Stimulated activated CD4-positive, alpha-beta T cell treated with anti-CD3 and anti-CD28 coated beads, Interleukin-1b, Interleukin-23, amount 100 ng/mL, for 4 hours (primary cell): ENCODE results near the gene UBAP2.

ENCODE experiments used
- DNase-seq, 2 donors: peaks; one replicate each; pipeline ENCODE4 v3.0.0-alpha.2; 2020; ENCODE audit warnings: low read depth in 2 of 2

The UBAP2 gene

DNA sequence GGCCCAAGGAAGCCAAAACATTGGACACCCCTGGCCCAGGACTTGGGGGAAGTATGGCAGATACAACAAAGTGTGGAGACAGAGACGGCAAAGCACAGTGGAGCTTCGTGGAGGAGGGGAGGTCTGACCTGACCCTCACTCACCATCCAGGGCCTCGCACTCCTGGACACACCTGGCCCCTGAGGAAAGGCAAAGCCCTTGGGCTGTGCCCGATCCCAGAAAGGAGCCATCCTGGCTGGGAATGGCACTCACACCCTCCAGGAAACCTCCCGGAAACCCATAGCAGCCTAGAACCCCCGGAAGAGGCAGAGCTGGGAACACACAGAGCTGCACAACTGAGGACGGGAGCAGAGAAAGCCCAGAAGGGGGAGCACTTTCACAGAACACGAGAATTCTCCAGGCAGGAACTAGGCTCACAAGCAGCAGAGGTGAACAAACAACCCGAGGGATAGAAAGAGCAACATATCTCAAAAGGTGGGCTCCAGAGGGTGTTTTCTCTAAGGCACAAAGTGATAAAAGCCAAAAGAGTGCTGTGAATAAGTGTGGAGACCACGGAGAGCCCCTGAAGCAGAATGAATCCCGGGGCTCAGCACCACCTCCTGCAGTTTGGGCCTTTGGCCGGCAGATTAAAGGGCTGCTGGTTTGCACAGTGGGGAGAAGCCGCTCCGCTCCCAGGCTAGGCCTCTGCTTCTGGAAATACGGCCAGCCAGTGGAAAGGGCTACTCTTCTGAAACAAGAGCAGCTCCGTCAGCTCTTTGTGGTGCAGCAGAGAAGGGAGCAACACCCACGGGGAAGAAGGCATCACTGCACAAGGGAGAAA, 123.5 kb downstream of the UBAP2 start:
- no peak for DNase-seq

DNA sequence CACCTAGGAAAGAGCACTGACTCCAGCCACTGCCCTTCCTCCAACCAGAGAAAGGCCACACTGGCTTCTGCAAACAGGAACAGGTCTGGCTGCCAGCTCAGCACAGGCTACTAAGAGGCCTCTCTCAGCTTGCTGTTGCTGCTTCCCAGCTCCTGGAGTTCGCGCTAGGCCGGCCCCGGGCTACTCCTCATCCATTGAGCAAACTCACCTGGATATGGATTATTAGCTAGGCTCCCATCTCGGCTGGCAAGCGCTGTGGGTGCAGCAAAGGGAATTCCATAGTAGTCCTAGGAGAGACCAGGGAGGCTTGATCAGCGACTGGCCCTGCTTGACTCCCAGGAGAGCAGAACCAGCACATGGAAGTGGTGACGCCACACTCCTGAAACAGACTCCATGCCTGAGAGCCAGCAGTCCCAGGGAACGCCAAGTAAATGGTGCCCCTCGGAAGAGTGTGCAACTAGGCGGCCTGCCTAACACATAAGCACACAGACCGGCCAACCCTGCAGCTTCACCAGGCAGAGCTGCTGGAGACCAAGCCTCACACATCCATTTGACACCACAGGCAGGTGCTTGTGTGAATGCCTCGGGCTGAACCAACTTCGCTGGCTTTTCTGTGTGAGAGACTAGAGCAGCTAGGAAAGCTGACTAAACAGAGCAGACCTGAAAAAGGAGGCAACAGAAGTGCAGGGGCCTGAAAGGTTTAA, 124.5 kb downstream of the UBAP2 start:
- DNase-seq: no peak

DNA sequence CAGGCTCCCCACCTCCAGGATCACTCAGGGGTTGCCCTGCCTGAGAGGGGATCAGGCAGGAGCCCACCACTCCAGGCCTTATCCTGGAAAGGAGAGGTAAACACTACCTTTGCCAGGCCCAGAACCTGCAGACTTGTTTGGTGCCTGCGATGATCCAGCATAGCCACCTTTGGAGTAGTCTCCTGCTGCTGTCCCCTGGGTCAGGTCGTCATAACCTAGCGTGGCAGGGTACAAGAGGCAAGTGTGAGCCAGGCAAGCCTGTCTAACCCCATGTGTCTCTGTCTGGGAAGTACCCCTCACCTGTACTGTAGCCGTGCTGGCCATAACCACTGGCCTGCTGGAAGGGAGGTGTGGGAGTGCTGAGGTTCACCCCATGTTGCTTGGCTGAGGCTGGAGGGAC, 125.6 kb downstream of the UBAP2 start:
- no peak for DNase-seq

DNA sequence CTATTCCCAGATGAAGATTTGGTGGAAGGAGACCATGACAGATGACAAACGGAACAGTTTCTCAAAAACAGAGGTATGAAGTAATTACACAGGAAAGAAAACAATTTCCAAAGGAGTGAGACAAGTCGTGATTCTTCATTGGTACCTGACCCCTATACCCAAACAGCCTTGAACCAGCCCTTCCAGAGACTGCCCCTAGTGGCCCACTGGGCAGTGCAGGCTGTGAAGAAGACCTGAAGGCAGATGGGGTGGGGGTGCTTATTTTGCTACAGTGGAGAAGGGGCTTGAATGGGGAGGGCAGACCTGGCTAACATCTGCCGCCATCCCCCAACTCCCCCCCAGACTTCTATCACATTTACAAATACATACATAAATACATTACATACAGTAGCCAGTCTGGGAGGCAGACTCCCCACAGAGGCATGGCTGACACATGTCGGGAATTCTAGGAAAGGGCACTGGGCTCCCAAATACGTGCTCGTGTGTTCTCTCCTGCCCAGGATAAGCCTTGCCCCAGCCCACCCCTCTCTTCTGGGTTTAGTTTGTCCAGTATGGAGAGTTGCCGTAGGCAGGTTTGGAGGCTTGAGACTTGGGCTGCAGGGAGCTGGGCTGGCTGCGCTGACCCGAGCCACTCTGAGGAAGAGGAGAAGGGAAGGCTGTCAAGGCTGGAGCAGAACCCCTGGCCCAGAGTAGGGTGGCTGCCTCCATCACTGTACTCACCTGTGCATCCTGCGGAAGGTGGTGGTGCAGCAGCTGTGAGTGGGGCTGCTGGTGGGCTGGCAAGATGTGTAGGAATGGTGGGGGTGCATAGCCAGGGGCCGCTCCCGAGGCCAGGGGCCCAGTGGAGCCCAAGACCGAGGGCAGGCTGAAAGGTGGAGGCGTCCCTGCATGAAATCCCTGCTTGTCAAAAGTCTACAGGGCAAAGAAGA, 126.5 kb downstream of the UBAP2 start:
- peak in 1 of 2 donors; percentile 17 for DNase-seq

DNA sequence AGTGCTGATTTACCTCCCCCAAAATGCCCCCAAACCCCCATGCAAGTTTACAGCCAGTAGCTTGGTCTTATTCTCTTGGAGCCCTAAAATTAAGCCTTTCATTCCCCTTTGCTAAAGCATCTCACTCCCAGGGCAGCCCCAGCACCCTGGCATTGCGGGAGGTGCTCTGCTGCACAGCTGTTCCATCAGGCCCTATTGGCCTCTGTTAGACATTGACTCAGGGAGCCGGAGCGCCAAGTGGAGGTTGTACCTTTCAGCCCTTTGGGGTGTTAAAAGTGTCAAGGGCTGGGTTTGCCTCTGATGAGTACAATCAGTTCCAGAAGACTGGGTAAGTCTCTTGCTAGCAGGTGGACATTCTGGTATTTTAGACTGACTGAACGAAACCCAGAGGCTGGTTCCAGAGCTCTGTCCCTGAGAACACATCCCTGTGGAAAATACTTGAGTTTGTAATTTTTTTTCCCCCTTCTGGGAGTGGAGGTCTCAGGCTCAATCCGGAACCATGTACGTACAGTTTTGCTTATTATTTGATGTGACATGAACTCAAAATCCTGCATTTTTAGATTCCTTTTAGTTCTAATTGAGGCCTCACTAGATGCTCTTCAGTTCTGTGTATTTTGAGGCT, 129.3 kb downstream of the UBAP2 start:
- no peak for DNase-seq

DNA sequence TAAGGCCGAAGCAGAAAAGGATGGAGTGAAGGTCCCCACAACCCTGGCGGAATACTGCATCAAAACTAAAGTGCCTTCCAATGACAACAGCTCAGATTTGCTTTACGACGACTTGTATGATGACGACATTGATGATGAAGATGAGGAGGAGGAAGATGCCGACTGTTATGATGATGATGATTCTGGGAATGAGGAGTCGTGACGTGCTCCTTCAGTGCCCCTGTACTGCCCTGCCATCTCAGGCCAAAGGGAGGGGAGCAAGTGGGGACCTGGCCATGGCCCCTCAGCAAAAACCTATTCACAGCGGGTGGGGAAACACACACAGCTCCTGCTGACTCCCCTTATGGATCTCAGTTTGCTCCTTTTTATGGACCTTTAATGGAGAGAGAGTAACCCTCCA, 131.7 kb downstream of the UBAP2 start:
- DNase-seq: no peak

DNA sequence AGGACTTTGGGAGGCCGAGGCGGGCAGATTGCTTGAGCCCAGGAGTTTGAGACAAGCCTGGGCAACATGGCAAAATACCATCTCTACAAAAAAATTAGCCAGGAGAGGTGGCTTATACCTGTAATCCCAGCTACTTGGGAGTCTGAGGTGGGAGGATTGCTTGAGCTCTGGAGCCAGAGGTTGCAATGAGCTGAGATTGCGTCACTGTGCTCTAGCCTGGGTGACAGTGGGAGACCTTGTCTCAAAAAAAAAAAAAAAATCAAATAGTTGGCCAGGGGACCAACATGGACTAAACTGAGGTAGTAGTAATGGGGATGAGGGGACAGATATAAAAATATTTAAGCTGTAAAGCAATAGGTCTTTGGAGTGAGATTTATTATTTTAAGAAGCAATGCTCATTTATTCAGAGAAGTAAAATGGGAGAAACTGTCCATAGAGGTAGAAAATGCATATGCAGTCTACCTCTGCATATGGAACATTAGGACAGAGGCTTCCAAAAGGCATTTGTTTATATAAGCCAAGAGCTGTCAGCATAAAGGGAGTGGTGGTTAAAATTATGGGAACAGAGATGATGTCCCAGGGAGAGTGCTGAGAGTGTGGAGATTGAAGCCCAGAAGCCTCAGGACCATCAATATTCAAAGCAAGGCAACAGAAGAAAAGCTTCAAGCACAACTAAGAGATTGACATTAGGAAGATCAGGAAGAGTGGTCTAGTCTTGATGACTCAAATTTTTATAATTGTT, 133.6 kb downstream of the UBAP2 start:
- DNase-seq: no peak

DNA sequence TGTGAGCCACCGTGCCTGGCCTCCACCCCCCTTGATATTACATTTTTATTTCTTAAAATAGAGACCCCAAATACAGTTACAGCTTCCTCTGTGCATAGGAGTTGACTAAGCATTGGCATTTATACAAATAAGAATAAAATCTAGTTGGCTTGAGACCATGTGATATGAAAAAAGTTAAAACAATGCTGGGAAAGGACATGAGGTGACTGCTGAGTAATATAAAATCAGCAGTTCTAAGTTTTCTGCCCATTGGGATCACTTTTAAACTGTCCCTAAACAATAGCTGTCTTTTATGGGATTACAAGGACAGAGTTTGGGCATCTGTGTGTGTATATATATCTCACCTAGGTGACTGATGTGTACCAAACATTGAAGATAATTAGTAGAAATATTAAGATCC, 135.1 kb downstream of the UBAP2 start:
- no peak for DNase-seq

DNA sequence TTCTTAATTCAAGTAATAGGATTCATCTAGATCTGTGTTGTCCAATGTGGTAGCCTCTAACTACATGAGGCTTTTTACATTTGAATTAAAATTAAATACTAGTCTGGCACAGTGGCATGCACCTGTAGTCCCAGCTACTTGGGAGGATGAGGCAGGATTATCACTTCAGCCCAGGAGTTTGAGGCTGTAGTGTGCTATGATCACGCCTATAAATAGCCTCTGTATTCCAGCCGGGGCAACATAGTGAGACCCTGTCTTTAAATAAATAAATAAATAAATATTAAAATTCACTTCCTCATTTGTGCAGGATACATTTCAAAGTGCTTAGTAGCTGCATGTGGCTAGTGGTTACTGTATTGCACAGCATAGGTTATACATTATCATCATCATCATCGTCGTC, 139.9 kb downstream of the UBAP2 start:
- DNase-seq: no peak

DNA sequence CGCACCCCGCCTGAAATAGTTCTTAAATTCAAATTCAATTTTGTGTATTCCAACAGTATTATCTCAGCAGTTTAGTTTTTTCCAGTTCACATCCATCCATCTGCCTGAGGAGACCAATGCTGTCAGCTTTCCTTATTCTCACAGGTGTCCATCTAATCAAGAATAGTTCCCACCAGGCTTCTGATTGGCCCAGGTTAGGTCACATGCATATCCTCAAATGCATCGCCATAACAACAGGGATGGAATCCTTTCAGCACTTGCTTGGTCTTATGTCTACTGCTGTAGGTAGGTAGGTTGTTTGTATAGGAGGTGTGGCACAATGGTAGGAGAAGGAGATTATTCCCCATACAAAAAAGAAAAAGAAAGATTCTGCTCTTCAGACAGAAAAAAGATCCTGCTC, 140.6 kb downstream of the UBAP2 start:
- DNase-seq: no peak

DNA sequence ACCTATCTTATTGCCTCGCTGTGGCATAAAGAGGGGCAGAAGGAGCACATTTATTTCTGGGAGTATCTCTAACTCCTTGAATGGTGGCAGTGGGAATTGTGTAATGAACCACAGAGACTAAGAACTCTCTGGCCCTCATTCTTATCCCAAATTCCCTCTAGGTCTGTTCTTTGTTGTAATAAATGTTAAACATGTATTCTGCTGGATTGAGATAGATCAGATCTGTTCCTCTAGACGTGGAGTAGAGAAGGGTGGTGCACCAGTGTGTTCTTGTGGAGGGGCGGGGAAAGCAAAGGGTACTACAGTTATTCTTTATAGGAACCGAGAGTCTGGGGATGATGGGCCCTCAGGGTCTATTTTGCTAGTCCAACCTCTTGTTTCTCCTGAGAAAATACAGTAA, 141.3 kb downstream of the UBAP2 start:
- no peak for DNase-seq

DNA sequence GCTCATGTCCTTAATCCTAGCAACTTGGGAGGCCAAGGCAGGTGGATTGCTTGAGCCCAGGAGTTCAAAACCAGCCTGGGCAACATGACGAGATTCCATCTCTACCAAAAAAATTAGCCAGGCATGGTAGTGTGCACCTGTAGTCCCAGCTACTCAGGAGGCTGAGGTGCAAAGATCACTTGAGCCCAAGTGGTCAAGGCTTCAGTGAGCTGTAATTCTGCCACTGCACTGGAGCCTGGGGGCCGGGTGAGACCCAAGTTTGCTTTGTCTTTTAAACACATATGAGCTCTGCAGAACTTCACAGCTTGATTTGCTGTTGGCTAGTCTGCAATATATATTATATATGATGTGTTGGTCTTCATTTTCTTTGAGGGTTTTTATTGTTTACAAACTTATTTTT, 141.9 kb downstream of the UBAP2 start:
- no peak for DNase-seq

DNA sequence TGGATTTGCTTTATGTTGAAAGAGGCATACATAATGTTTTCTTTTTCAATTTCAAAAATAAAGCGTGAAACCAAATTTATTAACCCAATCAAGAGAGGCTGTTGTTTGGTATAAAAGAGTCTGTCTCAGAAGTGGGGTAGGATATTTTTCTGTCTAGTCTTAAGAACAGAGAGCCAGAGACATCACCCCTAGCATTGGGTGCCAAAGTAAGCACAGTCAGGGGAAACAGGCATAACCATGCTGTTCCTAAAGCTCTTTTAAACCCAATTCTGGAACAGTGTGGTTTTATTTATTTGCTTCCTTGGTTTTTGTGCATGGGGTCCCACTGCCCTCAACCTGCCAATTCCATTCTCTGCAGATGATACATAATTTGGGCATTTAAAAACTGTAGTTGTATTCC, 143.6 kb downstream of the UBAP2 start:
- DNase-seq: no peak

DNA sequence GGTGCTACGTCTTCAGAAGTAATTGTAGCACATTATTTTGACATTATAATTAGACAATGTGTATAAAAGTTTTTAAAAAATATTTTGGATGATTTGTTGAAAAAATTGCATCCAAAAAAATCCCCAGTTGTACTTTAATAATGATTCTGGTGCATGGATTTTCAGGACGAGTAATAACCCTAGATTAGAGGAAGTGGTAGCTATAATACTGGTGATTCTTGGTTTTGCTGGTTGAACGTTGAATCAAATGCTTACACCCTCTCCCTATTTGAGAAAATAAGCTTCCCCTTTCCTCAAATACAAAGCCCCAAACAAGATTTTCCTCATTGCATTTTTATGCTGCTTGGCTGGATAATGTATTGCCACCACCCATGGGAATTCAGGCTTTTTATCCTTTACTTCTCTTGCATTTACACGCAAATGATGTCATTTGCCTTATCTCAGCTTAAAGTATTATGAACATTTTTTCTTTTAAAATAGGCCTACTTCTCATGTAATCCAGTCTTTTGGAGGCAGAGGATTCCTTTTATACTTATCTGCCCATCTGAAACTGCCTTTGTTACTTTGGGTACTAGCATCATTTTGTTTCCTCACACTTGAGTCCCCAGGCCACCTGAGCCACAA, 145.4 kb downstream of the UBAP2 start:
- no peak for DNase-seq

DNA sequence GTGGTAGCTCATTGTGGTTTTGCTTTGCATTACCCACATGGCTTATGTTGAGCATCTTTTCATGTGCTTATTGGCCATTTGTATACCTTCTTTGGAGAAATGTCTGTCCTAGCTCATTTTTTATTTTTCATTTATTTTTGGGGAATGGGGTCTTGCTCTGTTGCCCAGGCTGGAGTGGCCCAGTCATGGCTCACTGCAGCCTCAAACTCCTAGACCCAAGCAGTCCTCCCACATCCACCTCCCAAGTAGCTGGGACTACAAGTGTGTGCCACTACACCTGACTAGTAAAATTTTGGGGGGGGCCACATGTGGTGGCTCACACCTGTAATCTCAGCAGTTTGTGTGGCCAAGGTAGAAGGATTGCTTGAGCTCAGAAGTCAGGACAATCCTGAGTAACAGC, 154.4 kb downstream of the UBAP2 start:
- no peak for DNase-seq

DNA sequence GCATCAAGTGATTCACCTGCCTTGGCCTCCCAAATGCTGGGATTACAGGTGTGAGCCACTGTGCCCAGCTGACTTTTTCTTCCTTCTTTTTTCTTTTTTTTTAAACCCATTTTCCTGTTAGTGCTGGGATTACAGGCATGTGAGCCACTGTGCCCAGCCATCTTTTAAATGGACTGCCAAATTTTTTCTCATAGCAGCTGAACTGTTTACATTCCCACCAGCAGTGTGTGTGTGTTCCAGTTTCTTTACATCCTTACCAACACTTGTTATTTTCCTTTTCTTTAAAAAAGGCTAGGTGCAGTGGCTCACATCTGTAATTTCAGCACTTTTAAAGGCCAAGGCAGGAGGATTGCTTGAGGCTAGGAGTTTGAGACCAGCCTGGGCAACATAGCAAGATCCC, 154.8 kb downstream of the UBAP2 start:
- DNase-seq: no peak

DNA sequence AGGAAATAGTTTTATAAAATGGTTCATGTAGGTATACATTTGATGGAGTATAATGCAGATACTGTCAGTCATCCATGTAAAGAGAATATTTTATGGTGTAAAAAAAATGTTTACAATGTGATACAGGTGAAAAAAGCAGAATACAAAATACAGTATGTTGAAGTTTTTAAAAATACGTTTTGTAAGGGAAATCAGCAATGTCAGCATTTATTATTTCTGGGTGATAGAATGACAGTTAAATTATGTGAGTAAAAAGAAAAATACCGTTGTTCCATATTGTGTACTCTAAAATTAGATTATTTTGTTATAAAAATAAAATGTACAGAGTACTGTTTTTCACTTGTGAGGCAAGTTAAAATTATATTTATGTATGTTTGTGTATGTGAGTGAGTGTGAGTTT, 162.7 kb downstream of the UBAP2 start:
- no peak for DNase-seq

DNA sequence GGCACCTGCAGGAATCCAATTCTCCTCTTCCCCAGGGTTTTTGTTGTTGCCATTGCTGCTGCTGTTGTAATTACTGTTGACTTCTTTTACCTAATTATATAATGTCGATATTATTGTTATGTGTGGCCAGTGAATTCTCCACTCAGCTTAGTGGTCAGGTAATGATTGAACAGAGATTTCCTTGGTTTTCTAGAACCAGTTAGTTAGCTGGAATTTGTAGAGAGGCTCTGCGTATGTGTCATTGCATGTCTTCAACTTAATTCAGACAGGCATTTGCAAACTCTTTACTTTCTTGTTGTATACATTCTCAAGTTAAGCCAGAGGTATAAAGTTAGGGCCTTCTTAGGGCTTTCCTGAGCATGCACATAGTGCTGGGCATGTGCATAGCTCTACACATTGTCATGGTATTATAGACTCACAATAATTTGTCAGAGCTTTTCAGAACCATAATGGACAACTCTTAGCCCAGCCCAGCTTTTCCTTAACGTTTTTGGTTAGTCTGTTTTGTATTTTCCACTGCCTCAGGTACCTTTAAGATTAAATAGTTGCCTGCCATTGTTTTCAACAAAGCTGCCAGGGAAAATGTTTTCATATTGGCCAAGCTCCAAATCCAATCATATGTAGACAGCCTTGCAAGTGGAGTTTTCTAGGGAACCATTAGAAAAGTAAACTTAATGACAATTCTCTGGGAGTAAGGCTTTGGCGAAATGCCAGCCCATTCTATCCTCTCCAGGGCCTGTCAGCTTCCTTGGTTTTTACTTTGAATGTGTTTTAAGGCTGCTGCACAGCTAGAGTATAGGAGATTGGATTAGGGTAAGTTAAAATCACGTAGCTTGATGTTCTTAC, 163.6 kb downstream of the UBAP2 start:
- no peak for DNase-seq

DNA sequence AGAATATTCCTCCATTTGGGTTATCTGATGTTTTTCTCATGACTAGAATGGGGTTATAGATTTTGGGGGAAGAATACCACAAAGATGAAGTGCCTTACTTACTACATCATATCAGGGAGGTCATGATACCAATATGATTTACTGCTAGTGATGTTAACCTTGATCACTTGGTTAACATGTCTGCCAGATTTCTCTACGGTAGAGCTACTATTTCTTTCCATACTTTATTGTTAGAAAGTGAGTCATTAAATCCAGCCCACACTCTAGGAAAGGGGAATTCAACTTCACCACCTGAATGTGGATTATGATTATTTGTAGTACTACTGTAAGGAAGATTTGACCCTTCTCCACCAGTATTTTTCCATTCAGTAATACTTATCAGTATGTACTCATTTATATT, 167.1 kb downstream of the UBAP2 start:
- no peak for DNase-seq
